GM04504 (cell line): ENCODE measurements around the gene MEIS1.
A peak's percentile ranks its signal among the peaks of the same experiment; 100 is the strongest.

Experiments
- DNase-seq: peaks from one replicate; pipeline ENCODE4 v3.0.0-alpha.2; 2012; ENCODE audit warnings: low read depth

The MEIS1 gene

GRCh38 chr2:66568650-66569300 is 133.8 kb downstream of the MEIS1 start:
- DNase-seq: no peak

- DNase-seq: peak; percentile 57
Measured at GRCh38 chr2:66569321-66569851, 134.5 kb downstream of the MEIS1 start.

- no peak for DNase-seq
Measured at GRCh38 chr2:66569974-66570373, 135.0 kb downstream of the MEIS1 start.

- no peak for DNase-seq
Measured at GRCh38 chr2:66570471-66570870, 135.5 kb downstream of the MEIS1 start.

- DNase-seq: no peak
Measured at GRCh38 chr2:66571918-66572317, 137.0 kb downstream of the MEIS1 start.

GRCh38 chr2:66572391-66572790 is 137.5 kb downstream of the MEIS1 start:
- no peak for DNase-seq

GRCh38 chr2:66573416-66573815 is 138.5 kb downstream of the MEIS1 start:
- DNase-seq: no peak

- DNase-seq: no peak
Measured at GRCh38 chr2:66573821-66574233, 138.9 kb downstream of the MEIS1 start.

- peak; percentile 58 for DNase-seq
Measured at GRCh38 chr2:66574701-66575624, 140.0 kb downstream of the MEIS1 start.

GRCh38 chr2:66575625-66576310 is 140.8 kb downstream of the MEIS1 start:
- no peak for DNase-seq

- DNase-seq: no peak
Measured at GRCh38 chr2:66576311-66576560, 141.3 kb downstream of the MEIS1 start.

GRCh38 chr2:66576561-66577320 is 141.8 kb downstream of the MEIS1 start:
- no peak for DNase-seq

GRCh38 chr2:66577321-66578053 is 142.6 kb downstream of the MEIS1 start:
- DNase-seq: no peak

GRCh38 chr2:66578054-66578686 is 143.2 kb downstream of the MEIS1 start:
- no peak for DNase-seq

- DNase-seq: no peak
Measured at GRCh38 chr2:66578687-66579106, 143.8 kb downstream of the MEIS1 start.

GRCh38 chr2:66579186-66580126 is 144.5 kb downstream of the MEIS1 start:
- no peak for DNase-seq

- DNase-seq: no peak
Measured at GRCh38 chr2:66580166-66581049, 145.5 kb downstream of the MEIS1 start.

- no peak for DNase-seq
Measured at GRCh38 chr2:66581339-66582103, 146.6 kb downstream of the MEIS1 start.
